Measurements from ENCODE around the gene ANXA7.
"Not testable (repeated sequence)": the region's sequence is repeated elsewhere in the genome, so short reads cannot be mapped to it uniquely, and the experiment has no call there.

Gene ANXA7

DNA sequence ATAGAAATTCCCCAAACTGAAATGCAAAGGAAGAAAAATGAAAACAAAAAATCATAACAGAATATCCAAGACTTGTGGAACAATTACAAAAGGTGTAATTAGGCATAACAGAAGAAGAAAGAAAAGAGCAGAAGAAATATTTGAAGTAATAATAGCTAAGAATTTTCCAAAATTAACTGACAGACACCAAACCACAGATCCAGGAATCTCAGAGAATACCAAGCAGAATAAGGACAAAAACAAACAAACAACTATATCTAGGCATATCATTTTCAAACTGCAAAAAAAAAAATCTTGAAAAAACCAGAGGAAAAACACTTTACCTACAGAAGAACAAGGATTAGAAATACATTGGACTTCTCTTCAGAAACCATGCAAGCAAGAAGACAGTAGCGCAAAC is 80.7 kb downstream of the ANXA7 start:
- no peak for DNase-seq

DNA sequence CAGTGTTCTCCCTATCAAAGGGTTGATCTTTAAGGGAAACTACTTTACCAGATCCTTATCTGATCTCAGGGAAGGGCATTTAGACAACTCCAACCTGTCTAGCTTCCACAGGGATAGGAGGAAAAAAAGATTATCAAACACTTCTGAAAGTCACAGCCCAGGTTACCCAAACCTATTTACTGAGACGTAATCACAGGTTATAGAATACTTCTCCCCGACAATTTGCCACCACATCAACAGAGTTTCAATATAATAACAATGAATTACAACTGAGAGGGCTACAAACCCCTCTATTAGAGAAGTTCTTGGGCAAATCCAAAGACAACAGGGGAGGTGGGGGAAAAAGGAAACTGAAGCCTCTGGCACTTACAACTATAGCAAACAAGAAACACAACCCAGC is 81.5 kb downstream of the ANXA7 start:
- DNase-seq, result no peak

- not testable (repeated sequence) for DNase-seq
Measured at GRCh38 chr10:73328523-73328922, 85.3 kb downstream of the ANXA7 start.

DNA sequence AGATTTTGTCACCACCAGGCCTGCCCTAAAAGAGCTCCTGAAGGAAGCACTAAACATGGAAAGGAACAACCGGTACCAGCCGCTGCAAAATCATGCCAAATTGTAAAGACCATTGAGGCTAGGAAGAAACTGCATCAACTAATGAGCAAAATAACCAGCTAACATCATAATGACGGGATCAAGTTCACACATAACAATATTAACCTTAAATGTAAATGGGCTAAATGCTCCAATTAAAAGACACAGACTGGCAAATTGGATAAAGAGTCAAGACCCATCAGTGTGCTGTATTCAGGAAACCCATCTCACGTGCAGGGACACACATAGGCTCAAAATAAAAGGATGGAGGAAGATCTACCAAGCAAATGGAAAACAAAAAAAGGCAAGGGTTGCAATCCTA is 88.6 kb downstream of the ANXA7 start:
- DNase-seq, result not testable (repeated sequence)
